ENCODE measurements around the gene FSTL5.

DNA sequence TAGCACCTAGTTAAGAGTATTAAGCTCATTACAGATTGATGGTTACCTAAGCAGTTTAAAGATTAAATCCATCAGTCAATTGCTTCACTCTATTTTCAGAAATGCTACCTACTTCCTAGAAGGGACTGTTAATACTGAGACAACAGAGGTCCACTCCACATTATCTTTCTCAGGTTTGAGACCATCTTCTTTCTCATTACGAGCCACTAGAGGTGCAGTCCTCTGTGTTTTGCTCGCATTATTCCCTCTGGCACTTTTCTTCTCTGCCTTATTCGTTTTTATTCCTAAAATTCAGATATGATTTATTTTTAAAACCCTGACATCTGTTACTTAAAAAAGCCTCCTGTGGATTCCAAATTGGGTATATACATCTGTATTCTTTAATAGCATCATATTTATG, 459.1 kb downstream of the FSTL5 start:
- TF ChIP-seq EZH2phosphoT487 (IDR thresholded peaks at IDR 0.05; ENCODE audit: insufficient read depth, low read depth) (no peak), EZH2 (IDR thresholded peaks at IDR 0.05; ENCODE audit: insufficient read depth, poor library complexity, severe bottlenecking) (no peak)

Data from GM23248 (cell line).